Measurements from ENCODE around the gene MYO7B. TPM values are rescaled to one million over a fixed set of nuclear protein-coding genes. Genes with fewer than 3 reads are reported as not detected.

MYO7B gene
- total and polyA plus RNA-seq, 4 donors: 0.51 to 4.7 (median 1.9) TPM

DNA sequence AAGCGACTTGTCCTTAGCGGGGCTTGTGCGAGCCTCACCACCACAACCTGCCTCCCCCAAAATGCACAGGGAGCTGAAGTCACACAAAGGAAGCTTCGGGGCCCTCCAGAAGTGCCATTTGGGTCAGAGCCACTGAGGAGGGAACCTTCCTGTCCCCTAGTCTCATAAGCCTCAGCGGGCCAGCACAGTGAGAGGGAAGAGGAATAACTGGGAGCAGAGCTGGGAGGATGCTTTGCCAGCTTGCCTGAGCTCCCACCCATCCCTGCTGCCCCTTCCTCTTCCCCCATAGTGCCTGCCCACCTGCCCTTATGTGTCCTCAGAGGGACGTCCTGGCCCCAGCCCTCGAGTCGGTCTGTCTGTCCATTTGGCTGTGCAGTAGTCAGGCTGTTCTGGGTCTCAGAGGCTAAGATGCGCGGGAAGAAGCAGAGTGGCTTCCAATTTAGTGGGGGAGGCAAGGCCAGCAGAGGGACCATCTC lies 58.7 kb downstream of the MYO7B start:
- DNase-seq (no peak), ATAC-seq (ENCODE audit: insufficient read depth, low FRiP score) (no peak)
- no peaks in the 10 kb centered on the region for H3K9me3 ChIP-seq (ENCODE audit: control insufficient read depth in 4 of 4, insufficient read depth in 3 of 4, low read length in 3 of 4)
- H3K27ac ChIP-seq (ENCODE audit: low read depth in 1 of 2, low read length in 1 of 2): no peak overlapping the region
- no peaks in the 10 kb centered on the region for H3K27me3 ChIP-seq (ENCODE audit: control insufficient read depth in 3 of 3, insufficient read depth in 3 of 3, low read length in 2 of 3)
- 92 to 95% methylated on average over 10 of the region's 10 CpGs for WGBS, 2 donors
- no peaks in the 10 kb centered on the region for H3K4me1 ChIP-seq (ENCODE audit: control insufficient read depth in 5 of 5, insufficient read depth in 5 of 5, low read length in 5 of 5)
- no peak overlapping the region for H3K4me3 ChIP-seq
- H3K36me3 ChIP-seq (ENCODE audit: control insufficient read depth in 4 of 4, insufficient read depth in 4 of 4, low read length in 4 of 4): no peaks in the 10 kb centered on the region
- TF ChIP-seq, protein P1, sequence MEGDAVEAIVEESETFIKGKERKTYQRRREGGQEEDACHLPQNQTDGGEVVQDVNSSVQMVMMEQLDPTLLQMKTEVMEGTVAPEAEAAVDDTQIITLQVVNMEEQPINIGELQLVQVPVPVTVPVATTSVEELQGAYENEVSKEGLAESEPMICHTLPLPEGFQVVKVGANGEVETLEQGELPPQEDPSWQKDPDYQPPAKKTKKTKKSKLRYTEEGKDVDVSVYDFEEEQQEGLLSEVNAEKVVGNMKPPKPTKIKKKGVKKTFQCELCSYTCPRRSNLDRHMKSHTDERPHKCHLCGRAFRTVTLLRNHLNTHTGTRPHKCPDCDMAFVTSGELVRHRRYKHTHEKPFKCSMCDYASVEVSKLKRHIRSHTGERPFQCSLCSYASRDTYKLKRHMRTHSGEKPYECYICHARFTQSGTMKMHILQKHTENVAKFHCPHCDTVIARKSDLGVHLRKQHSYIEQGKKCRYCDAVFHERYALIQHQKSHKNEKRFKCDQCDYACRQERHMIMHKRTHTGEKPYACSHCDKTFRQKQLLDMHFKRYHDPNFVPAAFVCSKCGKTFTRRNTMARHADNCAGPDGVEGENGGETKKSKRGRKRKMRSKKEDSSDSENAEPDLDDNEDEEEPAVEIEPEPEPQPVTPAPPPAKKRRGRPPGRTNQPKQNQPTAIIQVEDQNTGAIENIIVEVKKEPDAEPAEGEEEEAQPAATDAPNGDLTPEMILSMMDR (IDR thresholded peaks at IDR 0.05; ENCODE audit: control extremely low read depth, extremely low read depth): no peak
- no peak overlapping the region for H3K9ac ChIP-seq (ENCODE audit: insufficient read depth in 1 of 2, low read length in 2 of 2)

DNA sequence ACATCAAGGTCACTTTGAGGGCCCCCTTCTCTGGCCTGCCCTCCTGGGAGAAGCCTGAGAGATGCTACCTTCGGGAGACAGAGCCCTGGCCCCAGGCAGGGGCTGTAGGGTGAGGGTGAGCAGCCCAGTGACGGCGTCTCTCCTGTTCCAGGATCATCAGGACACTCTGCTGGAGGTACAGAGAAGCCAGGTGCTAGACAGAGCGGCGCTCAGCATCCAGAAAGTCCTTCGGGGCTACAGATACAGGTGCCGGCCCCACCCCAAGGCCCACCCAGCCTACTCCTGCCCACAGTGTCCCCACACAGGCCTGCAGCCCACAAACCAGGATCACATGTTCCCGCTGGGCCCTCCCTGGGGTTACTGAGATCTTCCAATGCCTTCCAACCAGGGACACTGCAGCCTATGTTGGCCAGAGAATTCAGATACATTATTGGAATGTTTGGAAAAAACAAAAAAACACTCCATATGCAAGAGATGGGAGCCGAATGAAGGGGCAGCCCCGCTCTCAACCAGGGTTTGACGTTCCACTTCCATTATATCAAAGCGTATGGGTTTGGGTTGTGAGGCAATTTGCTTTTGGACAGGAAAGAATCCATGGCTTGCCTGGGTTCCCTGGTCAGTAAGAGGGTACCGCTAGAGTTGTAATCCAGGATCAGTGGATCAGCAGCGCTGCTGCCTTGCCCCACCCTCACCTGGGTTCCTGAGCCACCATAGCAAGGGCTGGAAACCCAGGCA lies 61.0 kb downstream of the MYO7B start:
- H3K9me3 ChIP-seq (ENCODE audit: control insufficient read depth in 4 of 4, insufficient read depth in 3 of 4, low read length in 3 of 4): no peaks in the 10 kb centered on the region
- H3K4me3 ChIP-seq: no peak overlapping the region
- ATAC-seq (ENCODE audit: insufficient read depth, low FRiP score) (no peak), DNase-seq (no peak)
- no peak overlapping the region for H3K9ac ChIP-seq (ENCODE audit: insufficient read depth in 1 of 2, low read length in 2 of 2)
- H3K27ac ChIP-seq (ENCODE audit: low read depth in 1 of 2, low read length in 1 of 2): no peak overlapping the region
- H3K36me3 ChIP-seq (ENCODE audit: control insufficient read depth in 4 of 4, insufficient read depth in 4 of 4, low read length in 4 of 4): no peaks in the 10 kb centered on the region
- TF ChIP-seq, protein P1 (IDR thresholded peaks at IDR 0.05; ENCODE audit: control extremely low read depth, extremely low read depth): no peak
- WGBS, 2 donors: 97% methylated on average over 14 of the region's 14 CpGs
- no peaks in the 10 kb centered on the region for H3K4me1 ChIP-seq (ENCODE audit: control insufficient read depth in 5 of 5, insufficient read depth in 5 of 5, low read length in 5 of 5)
- H3K27me3 ChIP-seq (ENCODE audit: control insufficient read depth in 3 of 3, insufficient read depth in 3 of 3, low read length in 2 of 3): no peaks in the 10 kb centered on the region

GRCh38 chr2:127597046-127597983 lies 61.8 kb downstream of the MYO7B start:
- Histone ChIP-seq H3K36me3 (ENCODE audit: control insufficient read depth in 4 of 4, insufficient read depth in 4 of 4, low read length in 4 of 4) (no peaks in the 10 kb centered on the region), H3K9ac (ENCODE audit: insufficient read depth in 1 of 2, low read length in 2 of 2) (no peak overlapping the region), H3K4me1 (ENCODE audit: control insufficient read depth in 5 of 5, insufficient read depth in 5 of 5, low read length in 5 of 5) (no peaks in the 10 kb centered on the region), H3K27ac (ENCODE audit: low read depth in 1 of 2, low read length in 1 of 2) (no peak overlapping the region), H3K4me3 (no peak overlapping the region), H3K9me3 (ENCODE audit: control insufficient read depth in 4 of 4, insufficient read depth in 3 of 4, low read length in 3 of 4) (no peaks in the 10 kb centered on the region), H3K27me3 (ENCODE audit: control insufficient read depth in 3 of 3, insufficient read depth in 3 of 3, low read length in 2 of 3) (no peaks in the 10 kb centered on the region)
- TF ChIP-seq, protein P1 (IDR thresholded peaks at IDR 0.05; ENCODE audit: control extremely low read depth, extremely low read depth): no peak
- DNase-seq (no peak), ATAC-seq (ENCODE audit: insufficient read depth, low FRiP score) (no peak)
- 89 to 92% methylated on average over 17 of the region's 17 CpGs for WGBS, 2 donors
